HepG2 (cell line): ENCODE data around the gene KCTD14. TPM values are rescaled to one million over a fixed set of nuclear protein-coding genes. Genes with fewer than 3 reads are reported as not detected.
A peak's percentile ranks its signal among the peaks of the same experiment; 100 is the strongest.

ENCODE experiments used
- ATAC-seq: fragments of 200-7000 bp; cut with Tn5 transposase; 3 replicates; pipeline ENCODE4 v1.9.1; 2020; ENCODE audit warnings: mild to moderate bottlenecking, moderate library complexity
- BruUV-seq: library from RNA; stranded (reverse); fragments of 400-500 nt; replicated peaks from 2 replicates; lab custom pipeline; 2021; lab: Mats Ljungman, UMichigan
- CTCF ChIA-PET: fragments of 300-600 bp; formaldehyde crosslinking; extraction: SDS; loops from one replicate; lab custom pipeline; 2021; ENCODE audit warnings: low total read pairs, inconsistent platforms, low intra/inter-chr PET ratio; lab: Yijun Ruan, JAX
- POLR2A ChIA-PET: fragments of 350-600 bp; sonication (Branson Sonifier 250); formaldehyde crosslinking; loops from one replicate; lab custom pipeline; 2020; ENCODE audit warnings: antibody characterized with exemption, inconsistent platforms; lab: Yijun Ruan, JAX
- DNase-seq: peaks from one replicate; pipeline ENCODE4 v3.0.0-alpha.2; 2015; ENCODE audit warnings: low spot score
- FAIRE-seq: peaks from 3 replicates; lab custom pipeline; 2011; peaks lifted over from hg19 to GRCh38; lab: Jason Lieb, UNC
- H2AFZ ChIP-seq: one replicate; pipeline ENCODE4 v1.6.1; 2011; ENCODE audit warnings: low read length, inconsistent platforms
- H3K27ac ChIP-seq: fragments of 300-600 bp; 3 replicates; pipeline ENCODE4 v1.8.0; 2011; ENCODE audit warnings: mixed run types, mild to moderate bottlenecking, mixed read lengths, low read length, inconsistent platforms; ENCODE audit not compliant: insufficient read depth; ENCODE audit errors: extremely low read length
- H3K27me3 ChIP-seq, 2 experiments: fragments of 200-600 bp in 1 of 2; 2 replicates in 1 of 2; 3 replicates in 1 of 2; pipeline versions ENCODE4 v1.6.0 to v1.8.0; 2011; ENCODE audit warnings: low read length in 2 of 2, mild to moderate bottlenecking in 2 of 2, moderate library complexity in 2 of 2, inconsistent platforms in 1 of 2; ENCODE audit not compliant: insufficient read depth in 2 of 2, control insufficient read depth in 1 of 2
- H3K36me3 ChIP-seq, 2 experiments: fragments of 200-600 bp in 1 of 2; replicated peaks in 1 of 2; 2 replicates in 1 of 2; 3 replicates in 1 of 2; pipeline versions ENCODE4 v1.5.1 to v1.8.0; 2011; ENCODE audit warnings: low read length in 2 of 2, inconsistent platforms in 1 of 2; ENCODE audit not compliant: insufficient read depth in 2 of 2, control insufficient read depth in 1 of 2
- H3K4me1 ChIP-seq: 2 replicates; pipeline ENCODE4 v1.5.1; 2012; ENCODE audit warnings: low read length, inconsistent platforms; ENCODE audit not compliant: insufficient read depth
- H3K4me2 ChIP-seq: 2 replicates; pipeline ENCODE4 v1.6.0; 2011; ENCODE audit warnings: low read depth, low read length, inconsistent platforms
- H3K4me3 ChIP-seq, 3 experiments: fragments of 200-600 bp in 1 of 3; sonication (generic), shearing (Covaris generic) in 1 of 3; replicated peaks in 1 of 3; 2 replicates each; pipeline ENCODE4 v1.5.1; 2011 to 2016; ENCODE audit warnings: low read length in 3 of 3, inconsistent platforms in 2 of 3, low read depth in 2 of 3, mild to moderate bottlenecking in 2 of 3, control low read depth in 1 of 3, mixed read lengths in 1 of 3; ENCODE audit not compliant: insufficient read depth in 1 of 3
- H3K79me2 ChIP-seq: one replicate; pipeline ENCODE4 v1.6.1; 2011; ENCODE audit warnings: low read length, inconsistent platforms; ENCODE audit not compliant: insufficient read depth
- H3K9ac ChIP-seq: 2 replicates; pipeline ENCODE4 v1.6.0; 2011; ENCODE audit warnings: mild to moderate bottlenecking, low read depth, low read length, inconsistent platforms; ENCODE audit not compliant: insufficient read depth
- H3K9me3 ChIP-seq: 2 replicates; pipeline ENCODE4 v1.5.1; 2012; ENCODE audit warnings: mild to moderate bottlenecking, low read length
- H4K20me1 ChIP-seq: 2 replicates; pipeline ENCODE4 v1.6.0; 2011; ENCODE audit warnings: inconsistent platforms, mild to moderate bottlenecking, low read length, moderate library complexity; ENCODE audit not compliant: insufficient read depth
- BCL6 ChIP-seq: IDR thresholded peaks from 2 replicates; pipeline ENCODE4 v1.6.1; 2016; ENCODE audit warnings: missing genetic modification reagents, missing compliant biosample characterization
- FOXP1 ChIP-seq, 2 experiments: fragments of 450-650 bp in 1 of 2; IDR thresholded peaks; 2 replicates each; pipeline ENCODE4 v1.6.1; 2017 to 2018; ENCODE audit warnings: antibody characterized with exemption in 1 of 2
- HDAC1 ChIP-seq: sonication (generic); formaldehyde crosslinking; IDR thresholded peaks from 2 replicates; pipeline ENCODE4 v1.5.1; 2020; ENCODE audit warnings: mild to moderate bottlenecking, missing genetic modification reagents
- KLF11 ChIP-seq: IDR thresholded peaks from 2 replicates; pipeline ENCODE4 v1.6.1; 2016; ENCODE audit warnings: missing compliant biosample characterization
- MED1 ChIP-seq: sonication (generic); formaldehyde crosslinking; IDR thresholded peaks from 2 replicates; pipeline ENCODE4 v1.4.0; 2020; ENCODE audit warnings: missing genetic modification reagents
- MTERF4 ChIP-seq: sonication (generic); formaldehyde crosslinking; IDR thresholded peaks from 2 replicates; pipeline ENCODE4 v1.8.0; 2023; ENCODE audit warnings: mild to moderate bottlenecking, missing genetic modification reagents
- NFE2 ChIP-seq: sonication (generic); formaldehyde crosslinking; IDR thresholded peaks from 2 replicates; pipeline ENCODE4 v1.4.0; 2020; ENCODE audit warnings: missing genetic modification reagents
- NR0B2 ChIP-seq: sonication (generic); formaldehyde crosslinking; IDR thresholded peaks from 2 replicates; pipeline ENCODE4 v1.4.0; 2020; ENCODE audit warnings: mild to moderate bottlenecking, missing genetic modification reagents
- SPEN ChIP-seq: sonication (generic); formaldehyde crosslinking; IDR thresholded peaks from 2 replicates; pipeline ENCODE4 v1.5.1; 2020; ENCODE audit warnings: low read depth, mild to moderate bottlenecking, missing genetic modification reagents
- TCF7 ChIP-seq: sonication (generic); IDR thresholded peaks from 2 replicates; pipeline ENCODE4 v1.6.1; 2016; ENCODE audit warnings: antibody characterized with exemption, low read depth
- TOE1 ChIP-seq: sonication (generic); formaldehyde crosslinking; IDR thresholded peaks from 2 replicates; pipeline ENCODE4 v1.4.0; 2020; ENCODE audit warnings: mild to moderate bottlenecking, missing genetic modification reagents
- ZBTB34 ChIP-seq: sonication (generic); formaldehyde crosslinking; IDR thresholded peaks from 2 replicates; pipeline ENCODE4 v1.8.0; 2022; ENCODE audit warnings: mild to moderate bottlenecking, missing genetic modification reagents
- ZMYM3 ChIP-seq: sonication (generic); formaldehyde crosslinking; IDR thresholded peaks from 2 replicates; pipeline ENCODE4 v1.5.1; 2020; ENCODE audit warnings: mild to moderate bottlenecking, missing genetic modification reagents
- ZNF362 ChIP-seq: sonication (generic); formaldehyde crosslinking; IDR thresholded peaks from 2 replicates; pipeline ENCODE4 v1.4.0; 2020; ENCODE audit warnings: missing genetic modification reagents, mild to moderate bottlenecking, borderline replicate concordance
- ZNF501 ChIP-seq: sonication (generic); formaldehyde crosslinking; IDR thresholded peaks from 2 replicates; pipeline ENCODE4 v1.5.1; 2020; ENCODE audit warnings: mild to moderate bottlenecking, moderate library complexity, missing genetic modification reagents
- ZNF513 ChIP-seq: sonication (generic); formaldehyde crosslinking; conservative IDR thresholded peaks from 2 replicates; pipeline ENCODE4 v1.5.0; 2020; ENCODE audit warnings: missing genetic modification reagents
- ZNF614 ChIP-seq: IDR thresholded peaks from 2 replicates; pipeline ENCODE4 v1.6.1; 2018; ENCODE audit warnings: missing biosample characterization, missing genetic modification reagents, inconsistent platforms, borderline replicate concordance
- ZNF7 ChIP-seq: IDR thresholded peaks from 2 replicates; pipeline ENCODE4 v1.6.1; 2016; ENCODE audit warnings: missing biosample characterization, missing genetic modification reagents
- ZSCAN25 ChIP-seq: sonication (generic); formaldehyde crosslinking; IDR thresholded peaks from 2 replicates; pipeline ENCODE4 v1.8.0; 2022; ENCODE audit warnings: mild to moderate bottlenecking, missing genetic modification reagents
- WGBS: methylation state at CpG from one replicate; pipeline ENCODE4 v1.1.6; 2017; ENCODE audit warnings: low lambda C conversion rate; 5-methylcytosine and 5-hydroxymethylcytosine counted together
- in situ Hi-C: cut with HindIII; loops from 2 replicates; pipeline ENCODE4 v1.10.0; 2017; ENCODE audit warnings: low pct_unique_long_range_greater_than_20kb; ENCODE audit not compliant: extremely low pct_ligation_motif_present
- intact Hi-C: fragments of 100-400 bp; cut with micrococcal nuclease; formaldehyde crosslinking; loops from one replicate; pipeline ENCODE4 v1.10.0; 2022; ENCODE audit not compliant: unreplicated experiment
- polyA plus RNA-seq, 8 experiments: library from polyadenylated mRNA; depleted of rRNA in 3 of 8; stranded (reverse) in 7 of 8; unstranded in 1 of 8; fragments of >200 nt; fragmentation: Illumina TruSeq in 4 of 8; extraction: Trizol in 4 of 8; gene quantifications; 2 replicates each; pipeline versions ENCODE4 v1.2.1 to v1.2.3, GENCODE V29; 2011 to 2016; ENCODE audit warnings: low read depth in 4 of 8, missing spikeins in 1 of 8, mixed read lengths in 1 of 8; ENCODE audit not compliant: insufficient read depth in 1 of 8
- total RNA-seq, 5 experiments: library from RNA; depleted of rRNA; stranded (reverse); fragments of >200 nt; fragmentation: Illumina TruSeq; extraction: Trizol; gene quantifications; 2 replicates each; pipeline ENCODE4 v1.2.3, GENCODE V29; 2016; ENCODE audit warnings: low read depth in 1 of 5

The KCTD14 gene
- total and polyA plus RNA-seq, 2 of the 13 experiments (the other 11 are each of a cell fraction or from before 2014, with no cell fraction given), result 10.3 to 15.6 TPM

GRCh38 chr11:78038697-78039313 lies 15.7 kb upstream of the KCTD14 start:
- ChIA-PET POLR2A (interaction anchor here (1.4 to 3.1 kb wide), 3 partner anchors 17 to 101 kb away, joined by 4 to 25 read pairs (median 12); partner anchors contain the start of genes ALG8, INTS4 and KCTD14), CTCF (no interaction called here)
- Histone ChIP-seq H3K4me3 (peak overlapping the region in 2 of 3 experiments; percentile 2 to 34; a peak in 2 of 6 replicates), H3K79me2 (no peaks in the 10 kb centered on the region), H3K4me2 (peak overlapping the region; percentile 64), H2AFZ (no peak overlapping the region), H3K4me1 (peaks cover 74% of the 10 kb centered on the region), H3K9ac (peak overlapping the region; percentile 42), H3K27me3 (no peaks in the 10 kb centered on the region), H3K36me3 (no peaks in the 10 kb centered on the region), H3K27ac (peak overlapping the region; percentile 73), H3K9me3 (no peaks in the 10 kb centered on the region), H4K20me1 (no peaks in the 10 kb centered on the region)
- intact Hi-C loops (no loop called here), in situ Hi-C loops (no loop called here)
- FAIRE-seq (peak; percentile 70), DNase-seq (peak; percentile 90), ATAC-seq (peak; percentile 82)
- BruUV-seq, result no TSS peak
- under 1% methylated on average over 8 of the region's 8 CpGs for WGBS
- peak; percentile 47; the same call in 1 of the 2 replicates for TF ChIP-seq MED1 (CRISPR knock-in tag)
- TF ChIP-seq FOXP1 (IDR thresholded peaks at IDR 0.05), result no peak
- TF ChIP-seq FOXP1 (CRISPR knock-in tag; IDR thresholded peaks at IDR 0.05), result peak; percentile 38; the same call in 1 of the 2 replicates
- TF ChIP-seq ZBTB34 (CRISPR knock-in tag), result peak; percentile 6; the same call in 1 of the 2 replicates
- TF ChIP-seq ZNF513 (CRISPR knock-in tag), result no peak
- TF ChIP-seq ZNF7 (CRISPR knock-in tag), result no peak
- TF ChIP-seq TOE1 (CRISPR knock-in tag), result 0 out of 2 replicates have a peak, but pooled peaks have one; percentile 58
- peak; percentile 43; the same call in 1 of the 2 replicates for TF ChIP-seq HDAC1 (CRISPR knock-in tag)
- peak; percentile 45; the same call in 1 of the 2 replicates for TF ChIP-seq ZNF501 (CRISPR knock-in tag)
- peak; percentile 12; the same call in 1 of the 2 replicates for TF ChIP-seq TCF7
- peak; percentile 34; the same call in 1 of the 2 replicates for TF ChIP-seq ZSCAN25 (CRISPR knock-in tag)
- TF ChIP-seq KLF11, result no peak
- 0 out of 2 replicates have a peak, but pooled peaks have one; percentile 11 for TF ChIP-seq ZMYM3
- peak; percentile 24; the same call in 1 of the 2 replicates for TF ChIP-seq ZNF614 (CRISPR knock-in tag)
- TF ChIP-seq BCL6, result peak; percentile 42; the same call in 1 of the 2 replicates
- 0 out of 2 replicates have a peak, but pooled peaks have one; percentile 2 for TF ChIP-seq MTERF4 (CRISPR knock-in tag)
- TF ChIP-seq SPEN (CRISPR knock-in tag), result 0 out of 2 replicates have a peak, but pooled peaks have one; percentile 20
- TF ChIP-seq NR0B2 (CRISPR knock-in tag), result no peak
- TF ChIP-seq ZNF362, result peak; percentile 94
- no peak for TF ChIP-seq NFE2 (CRISPR knock-in tag)
